Testis (tissue), 3 donors: Measurements from ENCODE around the gene XRCC4. TPM values are rescaled to one million over a fixed set of nuclear protein-coding genes. Genes with fewer than 3 reads are reported as not detected.

Experiments
- DNase-seq: peaks from one replicate; pipeline ENCODE4 v3.0.0-alpha.2; 2019
- H3K27ac ChIP-seq, 2 donors: fragments of 200-600 bp; sonication (generic); one replicate each; pipeline ENCODE4 v1.5.1; 2019
- H3K27me3 ChIP-seq: fragments of 200-600 bp; sonication (generic); one replicate; pipeline ENCODE4 v1.5.1; 2019
- H3K36me3 ChIP-seq: fragments of 200-600 bp; sonication (generic); one replicate; pipeline ENCODE4 v1.5.1; 2017; ENCODE audit warnings: low read depth; ENCODE audit errors: missing control alignments
- H3K4me1 ChIP-seq: fragments of 200-600 bp; sonication (generic); one replicate; pipeline ENCODE4 v1.5.1; 2019
- H3K4me3 ChIP-seq, 2 donors: fragments of 200-600 bp; sonication (generic); one replicate each; pipeline ENCODE4 v1.5.1; 2017 to 2019
- H3K9me3 ChIP-seq: fragments of 200-600 bp; sonication (generic); one replicate; pipeline ENCODE4 v1.5.1; 2017
- POLR2A ChIP-seq: fragments of 450-650 bp; IDR thresholded peaks from one replicate; pipeline ENCODE4 v1.6.1; 2017; ENCODE audit warnings: antibody characterized with exemption, mild to moderate bottlenecking, moderate library complexity
- WGBS, 2 donors: methylation state at CpG; one replicate each; pipeline ENCODE4 v1.1.5; 2018; 5-methylcytosine and 5-hydroxymethylcytosine counted together
- intact Hi-C: fragments of 100-400 bp; cut with DNase I; formaldehyde crosslinking; loops from one replicate; pipeline ENCODE4 v1.15.1; 2023; ENCODE audit warnings: low total_unique reads
- polyA plus RNA-seq: library from polyadenylated mRNA; stranded (reverse); fragments of 350-450 nt; fragmentation: Illumina TruSeq; extraction: RNeasy Lipid Tissue Mini Kit (QIAGEN cat#74804); gene quantifications from one replicate; pipeline ENCODE4 v1.2.3, GENCODE V29; 2014; ENCODE audit warnings: low read depth, low replicate concordance; ENCODE audit not compliant: insufficient read depth
- total RNA-seq, 2 donors: library from RNA; depleted of rRNA; stranded (reverse); fragments of >200 nt; gene quantifications; one replicate each; pipeline ENCODE4 v1.2.3, GENCODE V29; 2016
- TF ChIP-seq, protein P1 (sequence below), 3 experiments: fragments of 450-650 bp in 2 of 3; fragments of 200-600 bp in 1 of 3; sonication (generic) in 1 of 3; IDR thresholded peaks; one replicate each; pipeline ENCODE4 v1.5.1; 2016 to 2019; ENCODE audit warnings: antibody characterized with exemption in 3 of 3, mild to moderate bottlenecking in 2 of 3, moderate library complexity in 1 of 3

XRCC4 gene
- total and polyA plus RNA-seq, 3 donors from 2014 or later: 14.2 to 23.3 (median 17.1) TPM

DNA sequence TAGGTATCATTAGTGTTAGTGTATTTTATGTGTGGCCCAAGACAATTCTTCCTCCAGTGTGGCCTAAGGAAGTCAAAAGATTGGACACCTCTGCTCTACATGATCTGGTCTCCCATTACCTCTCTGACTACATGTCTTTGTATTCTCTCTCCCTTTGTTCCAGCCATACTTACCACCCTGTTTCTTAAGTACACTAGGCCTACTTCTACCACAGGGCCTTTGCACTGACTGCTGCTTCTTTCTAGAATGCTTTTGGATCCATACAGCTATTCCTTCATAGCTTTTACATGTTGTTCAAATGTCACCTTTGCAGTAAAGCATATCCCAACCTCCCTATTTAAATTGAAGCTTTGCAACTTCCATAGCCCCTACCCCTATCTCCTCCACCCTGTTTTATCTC, 5.4 kb downstream of the XRCC4 start:
- Histone ChIP-seq H3K9me3 (no peaks in the 10 kb centered on the region), H3K4me3 (no peak overlapping the region), H3K27me3 (no peaks in the 10 kb centered on the region), H3K4me1 (no peaks in the 10 kb centered on the region), H3K27ac (no peak overlapping the region), H3K36me3 (no peaks in the 10 kb centered on the region)
- TF ChIP-seq POLR2A: no peak
- TF ChIP-seq, protein P1, sequence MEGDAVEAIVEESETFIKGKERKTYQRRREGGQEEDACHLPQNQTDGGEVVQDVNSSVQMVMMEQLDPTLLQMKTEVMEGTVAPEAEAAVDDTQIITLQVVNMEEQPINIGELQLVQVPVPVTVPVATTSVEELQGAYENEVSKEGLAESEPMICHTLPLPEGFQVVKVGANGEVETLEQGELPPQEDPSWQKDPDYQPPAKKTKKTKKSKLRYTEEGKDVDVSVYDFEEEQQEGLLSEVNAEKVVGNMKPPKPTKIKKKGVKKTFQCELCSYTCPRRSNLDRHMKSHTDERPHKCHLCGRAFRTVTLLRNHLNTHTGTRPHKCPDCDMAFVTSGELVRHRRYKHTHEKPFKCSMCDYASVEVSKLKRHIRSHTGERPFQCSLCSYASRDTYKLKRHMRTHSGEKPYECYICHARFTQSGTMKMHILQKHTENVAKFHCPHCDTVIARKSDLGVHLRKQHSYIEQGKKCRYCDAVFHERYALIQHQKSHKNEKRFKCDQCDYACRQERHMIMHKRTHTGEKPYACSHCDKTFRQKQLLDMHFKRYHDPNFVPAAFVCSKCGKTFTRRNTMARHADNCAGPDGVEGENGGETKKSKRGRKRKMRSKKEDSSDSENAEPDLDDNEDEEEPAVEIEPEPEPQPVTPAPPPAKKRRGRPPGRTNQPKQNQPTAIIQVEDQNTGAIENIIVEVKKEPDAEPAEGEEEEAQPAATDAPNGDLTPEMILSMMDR (IDR thresholded peaks at IDR 0.05): no peak
- DNase-seq: no peak
- intact Hi-C loops: no loop called here

DNA sequence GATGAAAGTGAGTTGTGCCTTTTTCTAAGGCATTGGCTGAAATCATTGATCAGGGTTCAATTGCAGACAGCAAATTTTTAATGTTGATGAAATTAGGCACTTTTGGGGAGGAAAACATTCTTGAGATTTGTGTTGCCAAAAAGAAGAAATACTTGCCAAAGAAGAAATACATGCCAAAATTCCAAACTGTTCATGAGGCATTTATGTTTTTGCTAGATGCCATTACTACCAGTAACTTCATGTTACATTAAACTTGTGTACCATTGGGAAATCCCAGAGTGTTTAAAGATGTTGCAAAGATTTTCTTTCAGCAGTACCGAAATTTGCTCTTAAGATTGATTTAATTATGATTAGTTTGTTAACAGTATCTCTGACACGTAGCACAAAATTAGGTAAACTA, 7.0 kb downstream of the XRCC4 start:
- TF ChIP-seq POLR2A: no peak
- TF ChIP-seq, protein P1 (IDR thresholded peaks at IDR 0.05): no peak
- H3K4me3 ChIP-seq: no peak overlapping the region
- no peaks in the 10 kb centered on the region for H3K27me3 ChIP-seq
- H3K9me3 ChIP-seq: no peaks in the 10 kb centered on the region
- 89 to 95% methylated on average over 2 of the region's 2 CpGs for WGBS, 2 donors
- no peaks in the 10 kb centered on the region for H3K36me3 ChIP-seq
- intact Hi-C loops: no loop called here
- H3K27ac ChIP-seq: no peak overlapping the region
- no peak for DNase-seq
- no peaks in the 10 kb centered on the region for H3K4me1 ChIP-seq

DNA sequence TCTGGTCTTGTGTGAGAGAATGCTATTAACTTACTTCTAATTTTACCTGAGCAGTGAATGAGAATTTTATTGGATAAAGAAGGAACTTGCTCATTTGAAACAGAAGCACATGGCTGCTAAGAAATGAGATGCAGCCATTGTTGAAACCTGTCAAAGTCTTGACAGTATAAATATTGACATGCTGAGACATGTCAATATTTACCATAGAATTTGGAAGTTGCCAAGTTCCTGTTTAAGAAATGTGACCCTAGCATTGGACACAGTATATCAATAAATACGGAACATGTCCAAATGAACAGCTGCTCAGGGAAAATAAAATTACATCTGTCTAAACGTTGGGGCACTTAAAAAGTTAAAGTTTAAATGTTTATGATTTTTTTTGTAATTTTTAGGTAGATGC, 7.8 kb downstream of the XRCC4 start:
- H3K36me3 ChIP-seq: no peaks in the 10 kb centered on the region
- intact Hi-C loops: no loop called here
- H3K27me3 ChIP-seq: no peaks in the 10 kb centered on the region
- H3K9me3 ChIP-seq: no peaks in the 10 kb centered on the region
- no peak for DNase-seq
- TF ChIP-seq, protein P1 (IDR thresholded peaks at IDR 0.05): no peak
- TF ChIP-seq POLR2A: no peak
- no peak overlapping the region for H3K27ac ChIP-seq
- WGBS, 2 donors: 83 to 88% methylated on average over 2 of the region's 2 CpGs
- H3K4me1 ChIP-seq: no peaks in the 10 kb centered on the region
- H3K4me3 ChIP-seq: no peak overlapping the region

DNA sequence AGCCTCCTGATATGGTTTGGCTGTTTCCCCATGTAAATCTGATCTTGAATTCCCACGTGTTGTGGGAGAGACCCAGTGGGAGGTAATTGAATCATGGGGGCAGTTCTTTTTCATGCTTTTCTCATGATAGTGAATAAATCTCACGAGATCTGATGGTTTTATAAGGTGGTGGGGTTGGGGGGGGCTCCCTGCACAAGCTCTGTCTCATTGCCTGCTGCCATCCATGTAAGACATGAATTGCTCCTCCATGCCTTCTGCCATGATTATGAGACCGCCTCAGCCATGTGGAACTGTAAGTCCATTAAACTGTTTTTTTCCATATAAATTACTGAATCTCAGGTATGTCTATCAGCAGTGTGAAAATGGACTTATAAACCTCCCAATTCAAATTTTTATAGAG, 12.8 kb downstream of the XRCC4 start:
- WGBS, 2 donors: 95 to 97% methylated on average over 3 of the region's 3 CpGs
- no peak overlapping the region for H3K4me3 ChIP-seq
- no peaks in the 10 kb centered on the region for H3K27me3 ChIP-seq
- H3K9me3 ChIP-seq: no peaks in the 10 kb centered on the region
- no peaks in the 10 kb centered on the region for H3K4me1 ChIP-seq
- no peaks in the 10 kb centered on the region for H3K36me3 ChIP-seq
- TF ChIP-seq POLR2A: no peak
- DNase-seq: no peak
- H3K27ac ChIP-seq: no peak overlapping the region
- intact Hi-C loops: no loop called here

DNA sequence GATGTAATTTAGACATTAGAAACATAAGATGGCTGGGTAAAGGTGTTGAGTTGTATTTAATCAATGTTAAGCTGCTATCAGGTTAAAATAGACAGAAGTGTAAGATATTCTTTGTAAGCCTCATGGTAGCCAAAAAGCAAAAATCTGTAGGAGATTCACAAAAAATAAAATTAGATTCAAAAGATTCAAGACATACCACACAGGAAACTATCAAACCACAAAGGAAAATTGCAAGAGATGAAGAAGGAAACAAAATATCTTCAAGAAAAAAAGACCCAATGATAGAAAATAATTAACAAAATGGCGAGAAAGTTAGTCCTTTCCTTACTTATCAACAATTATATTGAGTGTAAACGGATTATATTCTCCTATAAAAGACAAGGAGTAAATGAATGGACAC, 15.3 kb downstream of the XRCC4 start:
- intact Hi-C loops: no loop called here
- no peak overlapping the region for H3K4me3 ChIP-seq
- H3K4me1 ChIP-seq: no peaks in the 10 kb centered on the region
- no peaks in the 10 kb centered on the region for H3K9me3 ChIP-seq
- no peak overlapping the region for H3K27ac ChIP-seq
- no peak for TF ChIP-seq POLR2A
- TF ChIP-seq, protein P1 (IDR thresholded peaks at IDR 0.05): no peak
- no peaks in the 10 kb centered on the region for H3K36me3 ChIP-seq
- 85 to 91% methylated on average over 2 of the region's 2 CpGs for WGBS, 2 donors
- H3K27me3 ChIP-seq: no peaks in the 10 kb centered on the region
- DNase-seq: no peak
